Measurements from ENCODE around the gene ORAI1.
A peak's percentile ranks its signal among the peaks of the same experiment; 100 is the strongest.
"Not testable (repeated sequence)": the region's sequence is repeated elsewhere in the genome, so short reads cannot be mapped to it uniquely, and the experiment has no call there.

ORAI1 gene

GRCh38 chr12:121608301-121608700, 18.0 kb upstream of the ORAI1 start:
- no peak for DNase-seq

- no peak for DNase-seq
These were observed 15.8 kb upstream of the ORAI1 start for GRCh38 chr12:121610239-121611149.

GRCh38 chr12:121611306-121611705, 15.0 kb upstream of the ORAI1 start:
- peak; percentile 33 for DNase-seq

GRCh38 chr12:121613462-121613861, 12.9 kb upstream of the ORAI1 start:
- no peak for DNase-seq

- no peak for DNase-seq
These were observed 11.4 kb upstream of the ORAI1 start for GRCh38 chr12:121614872-121615467.

GRCh38 chr12:121618659-121619233, 7.6 kb upstream of the ORAI1 start:
- DNase-seq: no peak

- no peak for DNase-seq
These were observed 5.9 kb upstream of the ORAI1 start for GRCh38 chr12:121620333-121620891.

GRCh38 chr12:121626853-121627640, 717 bp downstream of the ORAI1 start:
- DNase-seq: peak; percentile 82

GRCh38 chr12:121628037-121628436, 1.7 kb downstream of the ORAI1 start:
- peak; percentile 71 for DNase-seq

GRCh38 chr12:121628536-121628935, 2.2 kb downstream of the ORAI1 start:
- no peak for DNase-seq

GRCh38 chr12:121630791-121631355, 4.5 kb downstream of the ORAI1 start:
- DNase-seq: no peak

- DNase-seq: peak; percentile 27
These were observed 6.0 kb downstream of the ORAI1 start for GRCh38 chr12:121632069-121632970.

- not testable (repeated sequence) for DNase-seq
These were observed 7.5 kb downstream of the ORAI1 start for GRCh38 chr12:121633833-121634196.

GRCh38 chr12:121634836-121635235, 8.5 kb downstream of the ORAI1 start:
- DNase-seq: no peak

GRCh38 chr12:121637231-121637914, 11.0 kb downstream of the ORAI1 start:
- peak; percentile 73 for DNase-seq

GRCh38 chr12:121638298-121639202, 12.2 kb downstream of the ORAI1 start:
- DNase-seq: no peak

GRCh38 chr12:121641343-121641630, 15.0 kb downstream of the ORAI1 start:
- DNase-seq: no peak

- no peak for DNase-seq
These were observed 22.2 kb downstream of the ORAI1 start for GRCh38 chr12:121648458-121649028.

- DNase-seq: peak; percentile 64
These were observed 23.0 kb downstream of the ORAI1 start for GRCh38 chr12:121649322-121649721.
